ENCODE measurements around the gene DNAH6. TPM values are rescaled to one million over a fixed set of nuclear protein-coding genes. Genes with fewer than 3 reads are reported as not detected.

DNAH6 gene
- total RNA-seq, 1 donor from 2014 or later = 1.1 TPM

DNA sequence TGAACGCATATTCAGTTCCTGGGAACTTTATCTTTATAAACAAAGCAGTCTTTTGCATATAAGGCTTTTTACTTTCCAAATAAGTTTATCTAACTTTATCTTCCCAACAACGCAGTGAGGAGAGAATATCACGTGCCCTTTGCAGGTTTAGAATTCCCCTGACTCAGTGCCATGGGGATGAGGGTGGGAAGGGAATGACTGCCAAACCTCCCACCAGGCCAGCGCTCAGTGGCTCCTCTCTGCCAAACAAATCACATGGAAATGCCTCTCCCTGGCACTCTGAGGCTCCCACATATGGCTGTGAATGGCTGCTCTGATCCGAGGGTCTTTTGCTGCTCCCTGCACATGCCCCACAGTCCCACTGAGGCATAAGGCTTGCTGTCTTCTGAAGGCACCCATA lies 158.3 kb downstream of the DNAH6 start:
- no peak overlapping the region for H3K4me3 ChIP-seq
- no peak for ATAC-seq
- no peak for DNase-seq
- H3K36me3 ChIP-seq = no peaks in the 10 kb centered on the region
- no peak overlapping the region for H3K27ac ChIP-seq
- intact Hi-C loops (cut with DNase I) = no loop called here
- H3K9me3 ChIP-seq = no peaks in the 10 kb centered on the region
- no peak for TF ChIP-seq CTCF (IDR thresholded peaks at IDR 0.05)
- no peaks in the 10 kb centered on the region for H3K4me1 ChIP-seq
- no peaks in the 10 kb centered on the region for H3K27me3 ChIP-seq

DNA sequence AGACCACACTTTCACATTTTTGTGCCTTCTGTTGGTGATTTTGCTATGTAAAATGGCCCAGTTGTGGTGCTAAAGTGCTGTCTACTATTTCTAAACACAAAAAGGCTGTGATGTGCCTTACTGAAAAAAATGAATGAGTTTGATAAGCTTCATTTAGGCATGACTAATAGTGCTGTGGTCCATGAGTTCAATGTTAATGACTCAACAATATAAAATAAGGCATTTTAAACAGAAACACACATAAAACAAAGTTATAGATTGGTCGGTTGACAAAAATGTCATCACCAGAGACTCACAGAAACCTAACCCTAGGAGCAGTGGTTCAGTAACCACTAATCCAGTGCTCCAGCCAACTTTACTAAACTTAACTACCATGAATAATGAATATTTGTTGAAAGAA lies 160.0 kb downstream of the DNAH6 start:
- Histone ChIP-seq H3K27me3 (no peaks in the 10 kb centered on the region), H3K36me3 (no peaks in the 10 kb centered on the region), H3K4me3 (no peak overlapping the region), H3K4me1 (no peaks in the 10 kb centered on the region), H3K27ac (no peak overlapping the region), H3K9me3 (no peaks in the 10 kb centered on the region)
- intact Hi-C loops (cut with DNase I) = no loop called here
- TF ChIP-seq CTCF (IDR thresholded peaks at IDR 0.05) = no peak
- ATAC-seq = no peak
- no peak for DNase-seq

DNA sequence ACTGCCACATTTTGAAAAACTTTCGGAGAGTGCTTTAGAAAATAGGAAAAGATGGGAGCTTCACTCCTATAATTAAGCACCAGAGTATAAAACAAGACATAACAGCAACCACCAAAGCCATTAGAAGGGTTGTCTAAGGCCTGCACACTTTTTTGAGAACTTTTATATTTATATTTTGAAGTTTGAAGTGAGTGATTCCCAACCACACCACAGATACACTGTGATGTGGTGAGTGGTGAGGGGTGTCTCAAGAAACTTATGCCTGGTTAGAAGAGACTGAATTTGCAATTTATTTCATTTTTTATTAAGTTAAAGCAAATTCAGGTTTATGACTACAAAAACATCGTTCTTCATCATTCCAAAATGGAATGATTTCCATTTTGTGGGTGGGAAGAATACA lies 161.9 kb downstream of the DNAH6 start:
- no peaks in the 10 kb centered on the region for H3K27me3 ChIP-seq
- no peaks in the 10 kb centered on the region for H3K9me3 ChIP-seq
- H3K27ac ChIP-seq = no peak overlapping the region
- DNase-seq (no peak), ATAC-seq (no peak)
- no peaks in the 10 kb centered on the region for H3K4me1 ChIP-seq
- TF ChIP-seq CTCF (IDR thresholded peaks at IDR 0.05) = no peak
- intact Hi-C loops (cut with DNase I) = no loop called here
- H3K4me3 ChIP-seq = no peak overlapping the region
- no peaks in the 10 kb centered on the region for H3K36me3 ChIP-seq

DNA sequence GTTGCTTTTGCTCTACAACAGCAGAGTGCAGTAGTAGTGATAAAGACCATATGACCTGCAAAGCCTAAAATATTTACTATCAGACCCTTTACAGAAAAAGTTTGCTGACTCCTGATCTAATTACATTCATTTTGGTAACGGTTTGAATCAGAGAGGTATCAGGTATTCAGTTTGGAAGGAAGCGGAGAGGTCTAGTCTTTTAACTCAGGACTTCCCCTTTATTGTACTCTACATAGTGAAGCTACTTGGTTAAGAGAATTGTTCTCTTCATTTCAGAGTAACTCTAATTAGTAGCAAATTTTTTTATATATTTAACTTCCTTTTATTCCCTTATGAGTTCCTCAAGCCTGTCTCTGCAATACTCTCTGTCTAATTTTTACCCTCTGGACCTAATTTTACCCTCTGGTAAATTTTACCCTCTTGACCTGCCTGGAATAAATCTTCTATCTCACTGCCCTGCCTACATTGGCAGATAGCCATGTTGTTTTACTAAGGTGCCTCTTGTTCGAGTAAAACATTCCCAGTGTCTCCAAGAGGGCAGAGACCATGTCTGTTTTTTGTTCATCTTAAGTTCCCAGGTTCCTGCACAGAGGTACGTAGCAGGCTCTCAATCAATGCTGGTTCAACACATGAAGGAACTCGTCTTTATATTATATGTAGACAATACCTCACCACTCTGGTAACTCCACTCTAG lies 170.6 kb downstream of the DNAH6 start:
- Histone ChIP-seq H3K9me3 (no peaks in the 10 kb centered on the region), H3K4me1 (no peaks in the 10 kb centered on the region), H3K27me3 (no peaks in the 10 kb centered on the region), H3K4me3 (no peak overlapping the region), H3K27ac (no peak overlapping the region), H3K36me3 (no peaks in the 10 kb centered on the region)
- DNase-seq (no peak), ATAC-seq (no peak)
- no peak for TF ChIP-seq CTCF (IDR thresholded peaks at IDR 0.05)
- intact Hi-C loops (cut with DNase I) = no loop called here

DNA sequence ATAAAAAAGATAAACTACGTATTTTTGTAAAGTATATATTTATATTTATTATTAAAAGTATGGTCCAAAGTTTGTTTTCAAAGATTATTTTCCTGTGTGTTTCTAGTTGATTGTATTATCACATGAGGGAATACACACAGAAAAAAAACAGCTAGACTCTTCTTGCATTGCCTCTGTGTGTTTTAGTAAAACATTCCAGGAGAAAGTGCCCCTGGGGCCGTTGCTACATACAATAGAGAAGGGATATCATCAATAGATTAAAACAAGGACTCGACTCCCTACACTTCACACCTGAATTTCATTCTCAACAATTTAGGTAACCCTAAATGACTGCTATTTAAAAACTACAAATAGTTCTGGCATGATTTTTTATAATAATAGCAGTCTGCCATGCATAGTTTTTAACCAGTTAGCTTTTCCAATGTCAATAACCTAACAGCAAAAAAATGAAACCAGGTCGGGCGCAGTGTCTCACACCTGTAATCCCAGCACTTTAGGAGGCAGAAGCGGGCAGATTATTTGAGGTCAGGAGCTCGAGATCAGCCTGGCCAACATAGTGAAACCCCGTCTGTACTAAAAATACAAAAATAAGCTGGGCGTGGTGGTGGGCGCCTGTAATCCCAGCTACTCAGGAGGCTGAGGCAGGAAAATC lies 171.3 kb downstream of the DNAH6 start:
- Histone ChIP-seq H3K4me3 (no peak overlapping the region), H3K9me3 (no peaks in the 10 kb centered on the region), H3K27ac (no peak overlapping the region), H3K36me3 (no peaks in the 10 kb centered on the region), H3K27me3 (no peaks in the 10 kb centered on the region), H3K4me1 (no peaks in the 10 kb centered on the region)
- no peak for TF ChIP-seq CTCF (IDR thresholded peaks at IDR 0.05)
- DNase-seq (no peak), ATAC-seq (no peak)
- intact Hi-C loops (cut with DNase I) = no loop called here
